Loucy (cell line): ENCODE results near the gene GLRA2.

Experiments
- EZH2phosphoT487 ChIP-seq: fragments of 200-600 bp; IDR thresholded peaks from 2 replicates; pipeline ENCODE4 v1.6.1; 2018; ENCODE audit warnings: antibody characterized with exemption, mild to moderate bottlenecking, moderate library complexity, borderline replicate concordance
- TF ChIP-seq, protein P1 (sequence below): fragments of 200-600 bp; sonication (generic); conservative IDR thresholded peaks from 2 replicates; pipeline ENCODE4 v1.5.1; 2014; ENCODE audit warnings: mild to moderate bottlenecking, antibody characterized with exemption, low read length

DNA sequence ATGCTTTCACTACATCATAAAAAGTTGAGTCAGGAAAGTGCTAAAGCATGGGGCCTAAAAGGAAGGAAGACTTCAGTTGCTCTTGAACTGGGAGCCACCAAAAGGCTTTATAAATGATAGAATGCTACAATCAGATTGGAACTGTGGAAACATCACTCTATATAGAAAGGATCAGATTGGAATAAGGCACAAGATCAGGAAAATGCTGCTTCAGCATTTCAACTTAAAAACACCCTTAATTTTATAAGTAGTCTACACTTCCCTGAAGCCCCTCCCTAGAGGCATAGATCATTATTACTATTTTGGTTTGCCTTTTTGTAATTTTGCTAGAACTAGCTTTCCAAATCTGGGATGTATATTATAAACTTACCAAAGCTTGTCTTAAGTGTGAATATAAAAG is 172.8 kb downstream of the GLRA2 start:
- TF ChIP-seq, protein P1, sequence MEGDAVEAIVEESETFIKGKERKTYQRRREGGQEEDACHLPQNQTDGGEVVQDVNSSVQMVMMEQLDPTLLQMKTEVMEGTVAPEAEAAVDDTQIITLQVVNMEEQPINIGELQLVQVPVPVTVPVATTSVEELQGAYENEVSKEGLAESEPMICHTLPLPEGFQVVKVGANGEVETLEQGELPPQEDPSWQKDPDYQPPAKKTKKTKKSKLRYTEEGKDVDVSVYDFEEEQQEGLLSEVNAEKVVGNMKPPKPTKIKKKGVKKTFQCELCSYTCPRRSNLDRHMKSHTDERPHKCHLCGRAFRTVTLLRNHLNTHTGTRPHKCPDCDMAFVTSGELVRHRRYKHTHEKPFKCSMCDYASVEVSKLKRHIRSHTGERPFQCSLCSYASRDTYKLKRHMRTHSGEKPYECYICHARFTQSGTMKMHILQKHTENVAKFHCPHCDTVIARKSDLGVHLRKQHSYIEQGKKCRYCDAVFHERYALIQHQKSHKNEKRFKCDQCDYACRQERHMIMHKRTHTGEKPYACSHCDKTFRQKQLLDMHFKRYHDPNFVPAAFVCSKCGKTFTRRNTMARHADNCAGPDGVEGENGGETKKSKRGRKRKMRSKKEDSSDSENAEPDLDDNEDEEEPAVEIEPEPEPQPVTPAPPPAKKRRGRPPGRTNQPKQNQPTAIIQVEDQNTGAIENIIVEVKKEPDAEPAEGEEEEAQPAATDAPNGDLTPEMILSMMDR: no peak
- no peak for TF ChIP-seq EZH2phosphoT487
